Ishikawa (cell line): ENCODE data around the gene ARL6IP1.

Experiments used
- CEBPB ChIP-seq: IDR thresholded peaks from 2 replicates; pipeline ENCODE4 v1.6.1; 2012
- CREB1 ChIP-seq: IDR thresholded peaks from 2 replicates; pipeline ENCODE4 v1.6.1; 2012; ENCODE audit warnings: low read depth
- EGR1 ChIP-seq: IDR thresholded peaks from 2 replicates; pipeline ENCODE4 v1.6.1; 2012
- EP300 ChIP-seq: IDR thresholded peaks from 2 replicates; pipeline ENCODE4 v1.6.1; 2012; ENCODE audit warnings: borderline replicate concordance
- FOXM1 ChIP-seq: IDR thresholded peaks from 2 replicates; pipeline ENCODE4 v1.6.1; 2012; ENCODE audit warnings: low read depth, borderline replicate concordance
- NFIC ChIP-seq: IDR thresholded peaks from 2 replicates; pipeline ENCODE4 v1.6.1; 2012
- RAD21 ChIP-seq: IDR thresholded peaks from 2 replicates; pipeline ENCODE4 v1.6.1; 2012; ENCODE audit warnings: low read depth
- TAF1 ChIP-seq: IDR thresholded peaks from 2 replicates; pipeline ENCODE4 v1.6.1; 2012; ENCODE audit warnings: low read depth, mild to moderate bottlenecking
- TCF12 ChIP-seq: IDR thresholded peaks from 2 replicates; pipeline ENCODE4 v1.6.1; 2012; ENCODE audit warnings: low read depth
- TEAD4 ChIP-seq: IDR thresholded peaks from 2 replicates; pipeline ENCODE4 v1.6.1; 2012
- YY1 ChIP-seq: IDR thresholded peaks from 2 replicates; pipeline ENCODE4 v1.6.1; 2012; ENCODE audit warnings: low read depth
- ZBTB7A ChIP-seq: IDR thresholded peaks from 2 replicates; pipeline ENCODE4 v1.6.1; 2012; ENCODE audit warnings: low read depth
- TF ChIP-seq, protein P1 (sequence below): IDR thresholded peaks from 2 replicates; pipeline ENCODE4 v1.6.1; 2012
- TF ChIP-seq, protein P2 (sequence below): IDR thresholded peaks from 2 replicates; pipeline ENCODE4 v1.6.1; 2012; ENCODE audit warnings: low read depth, mild to moderate bottlenecking
- TF ChIP-seq, protein P3 (sequence below): IDR thresholded peaks from 2 replicates; pipeline ENCODE4 v1.6.1; 2012

ARL6IP1 gene

GRCh38 chr16:18804540-18804939, 3.2 kb upstream of the ARL6IP1 start:
- TF ChIP-seq EP300 (no peak), CREB1 (no peak), YY1 (no peak), EGR1 (no peak), TCF12 (no peak), FOXM1 (no peak), TAF1 (no peak)
- TF ChIP-seq, protein P1, sequence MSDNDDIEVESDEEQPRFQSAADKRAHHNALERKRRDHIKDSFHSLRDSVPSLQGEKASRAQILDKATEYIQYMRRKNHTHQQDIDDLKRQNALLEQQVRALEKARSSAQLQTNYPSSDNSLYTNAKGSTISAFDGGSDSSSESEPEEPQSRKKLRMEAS = no peak

GRCh38 chr16:18803569-18804462, 2.5 kb upstream of the ARL6IP1 start:
- no peak for TF ChIP-seq TAF1
- TF ChIP-seq FOXM1 = peak; percentile 79; the same call in 1 of the 2 replicates
- no peak for TF ChIP-seq ZBTB7A
- TF ChIP-seq, protein P2, sequence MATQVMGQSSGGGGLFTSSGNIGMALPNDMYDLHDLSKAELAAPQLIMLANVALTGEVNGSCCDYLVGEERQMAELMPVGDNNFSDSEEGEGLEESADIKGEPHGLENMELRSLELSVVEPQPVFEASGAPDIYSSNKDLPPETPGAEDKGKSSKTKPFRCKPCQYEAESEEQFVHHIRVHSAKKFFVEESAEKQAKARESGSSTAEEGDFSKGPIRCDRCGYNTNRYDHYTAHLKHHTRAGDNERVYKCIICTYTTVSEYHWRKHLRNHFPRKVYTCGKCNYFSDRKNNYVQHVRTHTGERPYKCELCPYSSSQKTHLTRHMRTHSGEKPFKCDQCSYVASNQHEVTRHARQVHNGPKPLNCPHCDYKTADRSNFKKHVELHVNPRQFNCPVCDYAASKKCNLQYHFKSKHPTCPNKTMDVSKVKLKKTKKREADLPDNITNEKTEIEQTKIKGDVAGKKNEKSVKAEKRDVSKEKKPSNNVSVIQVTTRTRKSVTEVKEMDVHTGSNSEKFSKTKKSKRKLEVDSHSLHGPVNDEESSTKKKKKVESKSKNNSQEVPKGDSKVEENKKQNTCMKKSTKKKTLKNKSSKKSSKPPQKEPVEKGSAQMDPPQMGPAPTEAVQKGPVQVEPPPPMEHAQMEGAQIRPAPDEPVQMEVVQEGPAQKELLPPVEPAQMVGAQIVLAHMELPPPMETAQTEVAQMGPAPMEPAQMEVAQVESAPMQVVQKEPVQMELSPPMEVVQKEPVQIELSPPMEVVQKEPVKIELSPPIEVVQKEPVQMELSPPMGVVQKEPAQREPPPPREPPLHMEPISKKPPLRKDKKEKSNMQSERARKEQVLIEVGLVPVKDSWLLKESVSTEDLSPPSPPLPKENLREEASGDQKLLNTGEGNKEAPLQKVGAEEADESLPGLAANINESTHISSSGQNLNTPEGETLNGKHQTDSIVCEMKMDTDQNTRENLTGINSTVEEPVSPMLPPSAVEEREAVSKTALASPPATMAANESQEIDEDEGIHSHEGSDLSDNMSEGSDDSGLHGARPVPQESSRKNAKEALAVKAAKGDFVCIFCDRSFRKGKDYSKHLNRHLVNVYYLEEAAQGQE = no peak
- no peak for TF ChIP-seq TEAD4
- no peak for TF ChIP-seq EP300
- no peak for TF ChIP-seq CEBPB
- TF ChIP-seq RAD21 = no peak
- no peak for TF ChIP-seq NFIC

- TF ChIP-seq TCF12 (no peak), TAF1 (no peak), CEBPB (no peak), EGR1 (no peak), RAD21 (no peak), EP300 (no peak), TEAD4 (no peak), NFIC (no peak), YY1 (no peak), FOXM1 (no peak)
- TF ChIP-seq, protein P1 = no peak
- TF ChIP-seq, protein P3, sequence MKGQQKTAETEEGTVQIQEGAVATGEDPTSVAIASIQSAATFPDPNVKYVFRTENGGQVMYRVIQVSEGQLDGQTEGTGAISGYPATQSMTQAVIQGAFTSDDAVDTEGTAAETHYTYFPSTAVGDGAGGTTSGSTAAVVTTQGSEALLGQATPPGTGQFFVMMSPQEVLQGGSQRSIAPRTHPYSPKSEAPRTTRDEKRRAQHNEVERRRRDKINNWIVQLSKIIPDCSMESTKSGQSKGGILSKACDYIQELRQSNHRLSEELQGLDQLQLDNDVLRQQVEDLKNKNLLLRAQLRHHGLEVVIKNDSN = no peak
- TF ChIP-seq, protein P2 = no peak
Measured at GRCh38 chr16:18802767-18803343, 1.5 kb upstream of the ARL6IP1 start.

DNA sequence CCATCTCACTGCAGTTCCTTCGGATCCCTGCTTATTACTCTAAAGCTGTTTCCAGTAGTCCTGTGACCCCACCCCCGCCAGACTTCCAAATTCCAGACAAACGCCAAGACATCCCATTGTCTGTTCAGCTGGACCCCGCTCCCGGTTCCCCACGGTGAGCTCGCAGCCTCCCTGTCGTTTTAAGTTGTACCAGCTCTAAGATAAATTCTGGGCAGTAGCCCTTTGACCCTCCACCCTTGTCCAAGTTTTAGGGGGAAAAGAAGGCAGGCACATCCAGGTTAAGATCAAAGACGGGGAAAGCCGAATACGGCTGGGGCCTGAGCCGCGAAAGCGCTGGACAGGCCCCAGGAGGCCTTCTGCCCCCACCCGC, 589 bp downstream of the ARL6IP1 start:
- TF ChIP-seq NFIC (no peak), TEAD4 (no peak), FOXM1 (no peak), RAD21 (no peak), TAF1 (no peak), EGR1 (no peak), EP300 (no peak)
- TF ChIP-seq, protein P2 = no peak
- TF ChIP-seq, protein P1 = no peak
